Pancreas (tissue), 10 donors: ENCODE data around the gene AGO3. TPM values are rescaled to one million over a fixed set of nuclear protein-coding genes. Genes with fewer than 3 reads are reported as not detected.

Source experiments
- ATAC-seq, 4 donors: fragments of 200-7000 bp; cut with Tn5 transposase; one replicate each; pipeline versions ENCODE4 v1.8.0 to v1.9.1; 2020; ENCODE audit warnings: mild to moderate bottlenecking in 4 of 4, moderate library complexity in 4 of 4
- DNase-seq, 6 donors: peaks; one replicate each; pipeline ENCODE4 v3.0.0-alpha.2; 2020
- FAIRE-seq: peaks from 2 replicates; lab custom pipeline; 2012; peaks lifted over from hg19 to GRCh38; lab: Jason Lieb, UNC
- H3K27ac ChIP-seq, 4 donors: fragments of 200-600 bp; sonication (generic); 1 replicate in 3 of 4; 2 replicates in 1 of 4; pipeline versions ENCODE4 v1.5.0 to v1.8.0; 2020
- H3K27me3 ChIP-seq, 4 donors: fragments of 200-600 bp; one replicate each; pipeline ENCODE4 v1.8.0; 2021
- H3K36me3 ChIP-seq, 3 donors: fragments of 200-600 bp; sonication (generic) in 1 of 3; one replicate each; pipeline versions ENCODE4 v1.5.0 to v1.8.0; 2020 to 2021
- H3K4me1 ChIP-seq, 3 donors: fragments of 200-600 bp; one replicate each; pipeline ENCODE4 v1.8.0; 2021
- H3K4me3 ChIP-seq, 4 donors: fragments of 200-600 bp; sonication (generic) in 2 of 4; one replicate each; pipeline versions ENCODE4 v1.5.0 to v1.8.0; 2020 to 2021
- H3K9me3 ChIP-seq, 4 donors: fragments of 200-600 bp; one replicate each; pipeline ENCODE4 v1.8.0; 2021
- WGBS, 2 donors: extraction: QIAGEN DNeasy Blood & Tissue Kit; methylation state at CpG; one replicate each; pipeline ENCODE4 v1.1.7; 2013; 5-methylcytosine and 5-hydroxymethylcytosine counted together
- intact Hi-C, 3 donors: fragments of 100-400 bp; cut with DNase I; formaldehyde crosslinking; loops; one replicate each; pipeline versions ENCODE4 v1.11.1 to v1.14.2; 2022
- polyA plus RNA-seq, 2 donors: library from polyadenylated mRNA; stranded (reverse); fragments of 200-250 nt; gene quantifications; one replicate each; pipeline ENCODE4 v1.2.3, GENCODE V29; 2013
- total RNA-seq, 6 donors: library from RNA; stranded (reverse); fragmentation: NEBNext Ultra II Directional in 4 of 6; extraction: Animal tissue kit (Norgen Biotek cat#: 25700) in 4 of 6; gene quantifications; one replicate each; pipeline versions ENCODE4 v1.2.1 to v1.2.4, GENCODE V29; 2021 to 2023
- TF ChIP-seq, protein P1 (sequence below), 4 donors: fragments of 200-600 bp; sonication (generic) in 3 of 4; IDR thresholded peaks; one replicate each; pipeline versions ENCODE4 v1.5.0 to v1.8.0; 2021; ENCODE audit warnings: antibody characterized with exemption in 4 of 4
- donor health status: healthy with polysubstance abuse.
- donor health status: DM: no; HTN: no; CAD: no; lungs with moderate emphysema.
- donor health status: DM: no; HTN: no; CAD: no.
- donor health status: control.
- donor health status: control.
- donor health status: Bipolar disorder and iron deficiency.
- donor health status: DM: yes; HTN: yes; CAD: no.
- donor health status: DM: no; HTN: no; CAD: no.
- donor health status: DM: no; HTN: no; CAD: no.
- donor health status: DM: yes; HTN: yes; CAD: no.

Gene AGO3
- 10 to 100 TPM in 3 of 6 donors, 1 to 10 TPM in 3; 7.7 to 16.6 (median 9.9) TPM for total RNA-seq
- polyA plus RNA-seq = 1 to 10 TPM; 2.2 to 2.8 TPM

DNA sequence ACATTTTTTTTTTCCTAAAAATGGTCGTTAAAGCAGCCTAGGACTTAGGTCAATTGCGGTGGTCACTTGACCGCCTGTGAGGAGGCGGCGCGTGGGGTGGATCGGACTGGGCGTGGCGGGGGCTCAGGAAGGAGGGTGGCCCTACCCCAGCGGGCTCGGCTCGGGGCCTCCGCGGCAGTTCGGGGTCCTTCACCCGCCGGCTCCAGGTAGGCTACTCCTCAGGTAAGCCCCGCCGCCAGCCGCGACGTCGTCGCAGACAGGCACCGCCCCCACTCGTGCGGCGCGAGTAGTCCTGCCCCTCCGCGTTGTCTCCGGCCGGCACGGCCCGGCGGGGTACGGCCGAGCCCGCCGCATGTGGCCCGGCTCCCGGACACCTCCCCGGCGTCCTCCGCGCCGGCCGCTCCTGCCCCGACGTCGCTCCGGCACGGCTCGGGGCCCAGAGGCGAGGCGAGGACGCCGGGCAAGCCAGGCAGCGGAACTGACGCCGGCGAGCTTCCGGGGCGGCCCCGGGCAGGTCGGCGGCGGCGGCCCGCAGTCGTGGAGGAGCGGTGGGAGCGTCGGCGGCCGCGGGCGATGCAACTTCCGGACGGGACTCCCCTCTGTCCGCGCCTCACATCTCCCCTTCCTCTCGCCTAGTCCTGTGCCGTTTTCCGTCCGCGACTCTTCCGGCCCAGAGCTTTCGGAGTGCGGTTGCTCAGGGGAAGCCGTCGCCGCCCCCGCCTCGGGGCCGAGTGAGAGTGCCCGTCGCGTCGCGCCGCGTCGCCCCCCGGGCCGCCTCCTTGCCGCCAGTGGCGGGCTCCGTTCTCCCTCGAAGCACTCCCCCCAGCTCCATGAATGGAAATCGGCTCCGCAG lies at the start of gene AGO3:
Gene AGO3 (plus strand): TSS at position 513 of the 853 bp plus-strand sequence. CDS start 322 bp downstream, at position 835.
- FAIRE-seq (no peak), ATAC-seq (peak; percentile 88 to 94 (median 93)), DNase-seq (peak; percentile 73 to 93 (median 84))
- intact Hi-C loops = no loop called here
- Histone ChIP-seq H3K9me3 (no peaks in the 10 kb centered on the region), H3K27ac (peak within 1 kb of the TSS; percentile 93 to 97 (median 95)), H3K4me1 (peaks cover 10 to 24% (median 17%) of the 10 kb centered on the region in 3 donors), H3K36me3 (no peaks in the 10 kb centered on the region), H3K27me3 (no peaks in the 10 kb centered on the region), H3K4me3 (peak within 1 kb of the TSS; percentile 78 to 88 (median 84))
- TF ChIP-seq, protein P1, sequence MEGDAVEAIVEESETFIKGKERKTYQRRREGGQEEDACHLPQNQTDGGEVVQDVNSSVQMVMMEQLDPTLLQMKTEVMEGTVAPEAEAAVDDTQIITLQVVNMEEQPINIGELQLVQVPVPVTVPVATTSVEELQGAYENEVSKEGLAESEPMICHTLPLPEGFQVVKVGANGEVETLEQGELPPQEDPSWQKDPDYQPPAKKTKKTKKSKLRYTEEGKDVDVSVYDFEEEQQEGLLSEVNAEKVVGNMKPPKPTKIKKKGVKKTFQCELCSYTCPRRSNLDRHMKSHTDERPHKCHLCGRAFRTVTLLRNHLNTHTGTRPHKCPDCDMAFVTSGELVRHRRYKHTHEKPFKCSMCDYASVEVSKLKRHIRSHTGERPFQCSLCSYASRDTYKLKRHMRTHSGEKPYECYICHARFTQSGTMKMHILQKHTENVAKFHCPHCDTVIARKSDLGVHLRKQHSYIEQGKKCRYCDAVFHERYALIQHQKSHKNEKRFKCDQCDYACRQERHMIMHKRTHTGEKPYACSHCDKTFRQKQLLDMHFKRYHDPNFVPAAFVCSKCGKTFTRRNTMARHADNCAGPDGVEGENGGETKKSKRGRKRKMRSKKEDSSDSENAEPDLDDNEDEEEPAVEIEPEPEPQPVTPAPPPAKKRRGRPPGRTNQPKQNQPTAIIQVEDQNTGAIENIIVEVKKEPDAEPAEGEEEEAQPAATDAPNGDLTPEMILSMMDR (IDR thresholded peaks at IDR 0.05) = no peak
- WGBS, 2 donors = 0 to 1% methylated on average over 53 to 112 of the region's 112 CpGs

DNA sequence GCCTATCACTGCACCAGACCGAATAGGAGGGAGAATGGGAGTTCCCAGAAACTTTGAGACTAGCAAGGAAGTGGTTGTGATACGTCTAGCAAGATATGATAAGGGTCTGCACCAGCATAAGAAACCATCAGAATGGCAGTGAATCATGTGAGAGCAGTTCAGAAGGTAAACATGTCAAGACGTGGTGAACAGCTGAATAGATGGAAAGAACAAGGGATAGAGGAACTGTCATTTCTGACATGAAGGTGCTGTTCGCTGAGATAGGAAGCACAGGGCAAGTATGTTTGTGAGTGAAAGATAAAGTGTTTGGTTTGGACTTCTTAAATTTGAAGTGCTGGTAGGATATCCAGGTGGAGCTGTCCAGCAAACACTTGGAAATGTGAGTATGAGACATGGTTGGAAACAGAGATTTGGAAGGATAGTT lies 49.0 kb upstream of the AGO3 start:
- FAIRE-seq = no peak
- Histone ChIP-seq H3K27me3 (no peaks in the 10 kb centered on the region), H3K4me3 (no peak overlapping the region), H3K9me3 (no peaks in the 10 kb centered on the region), H3K36me3 (no peaks in the 10 kb centered on the region), H3K4me1 (peaks cover 2 to 5% (median 2%) of the 10 kb centered on the region in 3 donors), H3K27ac (no peak overlapping the region)
- TF ChIP-seq, protein P1 (IDR thresholded peaks at IDR 0.05) = no peak
- no peak for ATAC-seq
- DNase-seq = no peak
- WGBS, 2 donors = 30 to 40% methylated on average over 4 of the region's 4 CpGs
- intact Hi-C loops = no loop called here

DNA sequence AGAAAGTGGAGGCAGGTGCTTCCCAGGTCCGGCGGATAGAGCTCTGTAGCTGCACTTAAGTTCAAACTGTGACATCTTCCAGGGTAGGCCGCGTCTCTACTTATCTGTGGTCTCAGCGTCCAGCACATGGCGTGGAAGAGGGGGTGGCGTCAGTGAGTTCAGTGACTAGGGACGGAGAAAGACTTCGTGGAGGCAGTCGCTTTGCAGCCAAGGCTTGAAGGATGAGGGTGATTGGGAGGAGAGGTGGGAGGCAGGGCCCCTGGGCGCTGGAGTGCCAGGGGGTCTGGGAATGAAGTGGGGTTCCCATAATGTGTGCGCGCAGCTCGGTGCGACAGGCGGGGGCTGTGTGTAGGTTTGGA lies 48.3 kb upstream of the AGO3 start:
- no peak for FAIRE-seq
- TF ChIP-seq, protein P1 (IDR thresholded peaks at IDR 0.05) = no peak
- Histone ChIP-seq H3K27ac (no peak overlapping the region), H3K4me3 (peak overlapping the region in 2 of 4 donors; percentile 99 to 100), H3K4me1 (peaks cover 6 to 8% (median 7%) of the 10 kb centered on the region in 3 donors), H3K9me3 (no peaks in the 10 kb centered on the region), H3K27me3 (no peaks in the 10 kb centered on the region), H3K36me3 (no peaks in the 10 kb centered on the region)
- 38 to 41% methylated on average over 16 of the region's 16 CpGs for WGBS, 2 donors
- intact Hi-C loops = no loop called here
- DNase-seq = no peak
- no peak for ATAC-seq

DNA sequence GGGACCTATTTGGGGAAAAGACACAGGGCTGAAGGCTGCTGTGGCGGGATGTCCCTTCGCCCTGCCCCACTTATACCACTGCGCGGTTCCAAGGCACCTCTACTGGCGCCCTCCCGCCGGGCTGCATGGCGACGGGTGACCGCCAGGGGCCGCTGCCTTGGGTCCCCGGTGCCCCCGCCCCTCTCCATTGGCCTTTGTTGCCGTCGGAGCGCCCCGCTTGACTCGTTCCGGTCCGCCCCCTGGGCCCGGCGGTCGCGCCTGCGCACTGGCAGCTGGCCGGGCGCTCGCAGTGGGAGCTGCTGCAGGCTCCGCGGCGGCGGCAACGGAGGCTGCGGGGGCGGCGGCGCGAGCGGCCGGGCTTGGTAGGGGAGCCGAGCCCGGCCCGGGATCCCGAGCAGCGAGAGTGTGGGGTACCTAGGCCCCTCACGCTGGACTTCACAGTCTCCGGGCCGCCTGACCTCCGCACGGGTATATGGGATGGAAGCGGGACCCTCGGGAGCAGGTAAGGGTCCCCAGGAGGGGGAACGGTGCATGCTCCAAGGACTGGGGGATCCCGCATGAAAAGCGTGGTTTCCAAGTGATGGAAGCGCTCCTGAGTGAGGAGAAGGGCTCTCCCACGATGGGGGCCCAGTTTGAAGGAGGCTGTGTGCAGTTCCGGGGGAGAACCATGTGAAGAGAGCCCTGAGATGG lies 47.8 kb upstream of the AGO3 start, which contains the start of gene AGO1:
Gene AGO1 (plus strand): TSS at position 265 of the 690 bp plus-strand sequence. CDS start 213 bp downstream, at position 478.
- H3K27ac ChIP-seq = peak within 1 kb of the TSS; percentile 45 to 73 (median 68)
- H3K36me3 ChIP-seq = no peaks in the 10 kb centered on the region
- intact Hi-C loops = no loop called here
- no peaks in the 10 kb centered on the region for H3K9me3 ChIP-seq
- peak; percentile 92 to 99 (median 96) for DNase-seq
- WGBS, 2 donors = 1 to 2% methylated on average over 47 to 58 of the region's 58 CpGs
- TF ChIP-seq, protein P1 (IDR thresholded peaks at IDR 0.05) = peak; percentile 97 to 99 (median 98)
- FAIRE-seq = no peak
- peak within 1 kb of the TSS; percentile 55 to 100 (median 98) for H3K4me3 ChIP-seq
- no peaks in the 10 kb centered on the region for H3K27me3 ChIP-seq
- H3K4me1 ChIP-seq = peaks cover 6 to 8% (median 7%) of the 10 kb centered on the region in 3 donors
- ATAC-seq = peak; percentile 97 to 99 (median 98)
